HCT116 (cell line): ENCODE data around the gene SLC39A13. TPM values are rescaled to one million over a fixed set of nuclear protein-coding genes. Genes with fewer than 3 reads are reported as not detected.

ENCODE experiments used
- ATAC-seq: fragments of 200-7000 bp; cut with Tn5 transposase; 2 replicates; pipeline ENCODE4 v1.9.1; 2020; ENCODE audit warnings: mild to moderate bottlenecking, moderate library complexity
- BruUV-seq: library from RNA; stranded (reverse); fragments of 400-500 nt; replicated peaks from 2 replicates; lab custom pipeline; 2021; lab: Mats Ljungman, UMichigan
- CTCF ChIA-PET: fragments of 300-600 bp; sonication (Branson Sonifier 250); formaldehyde crosslinking; loops from one replicate; lab custom pipeline; 2021; ENCODE audit warnings: antibody characterized with exemption; lab: Charles Lee
- POLR2A ChIA-PET: fragments of 300-600, 350-600 bp; sonication (Branson Sonifier 250); formaldehyde crosslinking; loops from one replicate; lab custom pipeline; 2021; ENCODE audit warnings: antibody characterized with exemption; lab: Charles Lee
- RAD21 ChIA-PET, 2 experiments: fragments of 300-600 bp; sonication (Branson Sonifier 250); formaldehyde crosslinking; loops; one replicate each; lab custom pipeline; 2023; ENCODE audit warnings: low total read pairs in 2 of 2; ENCODE audit not compliant: uncharacterized antibody in 2 of 2, unreplicated experiment in 2 of 2, low non-redundant PET in 1 of 2; lab: Charles Lee
- DNase-seq: peaks from one replicate; pipeline ENCODE4 v3.0.0-alpha.2; 2010; ENCODE audit warnings: low read depth, low spot score
- H2AFZ ChIP-seq: fragments of 200-600 bp; shearing (Covaris generic), sonication (generic); 2 replicates; pipeline ENCODE4 v1.6.1; 2017; ENCODE audit warnings: low read depth, mixed run types, mixed read lengths, antibody characterized with exemption, low read length; ENCODE audit not compliant: poor library complexity, severe bottlenecking
- H3K27ac ChIP-seq: 2 replicates; pipeline ENCODE4 v1.5.1; 2012; ENCODE audit warnings: low read depth, low read length
- H3K27me3 ChIP-seq: fragments of 200-600 bp; sonication (generic); 2 replicates; pipeline ENCODE4 v1.6.1; 2016; ENCODE audit warnings: mixed run types, low read length, mixed read lengths; ENCODE audit not compliant: insufficient read depth
- H3K36me3 ChIP-seq, 2 experiments: fragments of 200-500 bp in 1 of 2; fragments of 200-600 bp in 1 of 2; sonication (Bioruptor generic) in 1 of 2; sonication (generic) in 1 of 2; 2 replicates each; pipeline versions ENCODE4 v1.5.1 to v1.6.1; 2014 to 2016; ENCODE audit warnings: low read length in 2 of 2, inconsistent platforms in 1 of 2, mixed read lengths in 1 of 2, mixed run types in 1 of 2; ENCODE audit not compliant: insufficient read depth in 2 of 2, control insufficient read depth in 1 of 2
- H3K4me1 ChIP-seq, 2 experiments: fragments of 200-600 bp in 1 of 2; sonication (generic) in 1 of 2; 2 replicates each; pipeline versions ENCODE4 v1.5.1 to v1.6.1; 2012 to 2017; ENCODE audit warnings: low read length in 2 of 2, inconsistent platforms in 1 of 2, mild to moderate bottlenecking in 1 of 2, mixed read lengths in 1 of 2, mixed run types in 1 of 2, moderate library complexity in 1 of 2; ENCODE audit not compliant: insufficient read depth in 2 of 2, control insufficient read depth in 1 of 2
- H3K4me2 ChIP-seq: fragments of 200-600 bp; sonication (generic); 2 replicates; pipeline ENCODE4 v1.6.1; 2017; ENCODE audit warnings: mixed run types, low read length, mixed read lengths
- H3K4me3 ChIP-seq, 2 experiments: fragments of 200-600 bp in 1 of 2; sonication (generic) in 1 of 2; replicated peaks in 1 of 2; 2 replicates each; pipeline ENCODE4 v1.5.1; 2011 to 2016; ENCODE audit warnings: low read length in 2 of 2, control low read depth in 1 of 2, low read depth in 1 of 2, mild to moderate bottlenecking in 1 of 2, mixed read lengths in 1 of 2, mixed run types in 1 of 2
- H3K79me2 ChIP-seq: fragments of 200-600 bp; sonication (generic); 2 replicates; pipeline ENCODE4 v1.6.1; 2017; ENCODE audit warnings: mild to moderate bottlenecking, mixed run types, low read length, moderate library complexity, mixed read lengths; ENCODE audit not compliant: insufficient read depth
- H3K9ac ChIP-seq: fragments of 200-600 bp; sonication (generic); 2 replicates; pipeline ENCODE4 v1.6.1; 2016; ENCODE audit warnings: low read length, mixed read lengths
- H3K9me2 ChIP-seq: fragments of 200-600 bp; sonication (generic), shearing (Covaris generic); 2 replicates; pipeline ENCODE4 v1.6.1; 2017; ENCODE audit warnings: mixed run types, mild to moderate bottlenecking, moderate library complexity; ENCODE audit not compliant: insufficient read depth
- H3K9me3 ChIP-seq, 2 experiments: fragments of 200-500 bp in 1 of 2; fragments of 200-600 bp in 1 of 2; sonication (Bioruptor generic) in 1 of 2; sonication (generic) in 1 of 2; 2 replicates each; pipeline ENCODE4 v1.6.1; 2014 to 2017; ENCODE audit warnings: low read length in 2 of 2, mixed read lengths in 2 of 2, inconsistent platforms in 1 of 2, low read depth in 1 of 2, mild to moderate bottlenecking in 1 of 2, mixed run types in 1 of 2, moderate library complexity in 1 of 2; ENCODE audit not compliant: control insufficient read depth in 1 of 2, insufficient read depth in 1 of 2
- H4K20me1 ChIP-seq: fragments of 200-600 bp; sonication (generic), shearing (Covaris generic); 2 replicates; pipeline ENCODE4 v1.6.1; 2017; ENCODE audit warnings: mixed run types, mild to moderate bottlenecking, moderate library complexity; ENCODE audit not compliant: insufficient read depth
- CBX3 ChIP-seq: IDR thresholded peaks from 2 replicates; pipeline ENCODE4 v1.6.1; 2012; ENCODE audit warnings: low read depth
- CEBPB ChIP-seq: IDR thresholded peaks from 2 replicates; pipeline ENCODE4 v1.6.1; 2012; ENCODE audit warnings: low read depth
- ELF1 ChIP-seq: IDR thresholded peaks from 2 replicates; pipeline ENCODE4 v1.6.1; 2012; ENCODE audit warnings: low read depth, borderline replicate concordance
- EZH2 ChIP-seq: fragments of 200-600 bp; sonication (generic); IDR thresholded peaks from 2 replicates; pipeline ENCODE4 v1.6.1; 2017; ENCODE audit warnings: antibody characterized with exemption, mixed run types
- EZH2phosphoT487 ChIP-seq: fragments of 200-600 bp; IDR thresholded peaks from 2 replicates; pipeline ENCODE4 v1.6.1; 2018; ENCODE audit warnings: antibody characterized with exemption, borderline replicate concordance
- FOSL1 ChIP-seq: IDR thresholded peaks from 2 replicates; pipeline ENCODE4 v1.6.1; 2012; ENCODE audit warnings: low read depth
- POLR2A ChIP-seq: IDR thresholded peaks from 2 replicates; pipeline ENCODE4 v1.7.0; 2011; ENCODE audit warnings: borderline replicate concordance; ENCODE audit not compliant: insufficient read depth, insufficient read length; ENCODE audit errors: extremely low read depth
- SP1 ChIP-seq: IDR thresholded peaks from 2 replicates; pipeline ENCODE4 v1.6.1; 2012; ENCODE audit warnings: low read depth
- TCF7L2 ChIP-seq: IDR thresholded peaks from 2 replicates; pipeline ENCODE4 v1.7.0; 2011; ENCODE audit warnings: borderline replicate concordance, inconsistent platforms; ENCODE audit not compliant: insufficient read depth, insufficient read length; ENCODE audit errors: extremely low read depth
- YY1 ChIP-seq: IDR thresholded peaks from 2 replicates; pipeline ENCODE4 v1.6.1; 2011; ENCODE audit warnings: low read length, low read depth, moderate library complexity, mild to moderate bottlenecking; ENCODE audit not compliant: insufficient replicate concordance; ENCODE audit errors: extremely low read depth
- ZFX ChIP-seq: fragments of 450-650 bp; IDR thresholded peaks from 2 replicates; pipeline ENCODE4 v1.6.1; 2017
- ZNF274 ChIP-seq: fragments of 200-500 bp; sonication (Bioruptor generic); IDR thresholded peaks from 2 replicates; pipeline ENCODE4 v1.6.1; 2014; ENCODE audit warnings: mild to moderate bottlenecking, low read depth, low read length, inconsistent platforms
- intact Hi-C: fragments of 100-400 bp; cut with micrococcal nuclease; formaldehyde crosslinking; loops from 2 replicates; pipeline ENCODE4 v1.10.0; 2022
- total RNA-seq: library from RNA; stranded (reverse); gene quantifications from one replicate; pipeline ENCODE4 v1.2.1, GENCODE V29; 2021; ENCODE audit not compliant: unreplicated experiment
- TF ChIP-seq, protein P1 (sequence below): IDR thresholded peaks from 2 replicates; pipeline ENCODE4 v1.6.1; 2012
- TF ChIP-seq, protein P2 (sequence below), 3 experiments: fragments of 200-600 bp in 1 of 3; sonication (generic) in 1 of 3; IDR thresholded peaks in 2 of 3; conservative IDR thresholded peaks in 1 of 3; 2 replicates each; pipeline ENCODE4 v1.5.1; 2012 to 2017; ENCODE audit warnings: low read depth in 2 of 3, low read length in 2 of 3, antibody characterized with exemption in 1 of 3, borderline replicate concordance in 1 of 3, control low read depth in 1 of 3, mild to moderate bottlenecking in 1 of 3, mixed read lengths in 1 of 3, mixed run types in 1 of 3, moderate library complexity in 1 of 3; ENCODE audit not compliant: insufficient read depth in 1 of 3
- TF ChIP-seq, protein P3 (sequence below): IDR thresholded peaks from 2 replicates; pipeline ENCODE4 v1.6.1; 2012

SLC39A13 gene
- total RNA-seq, 1 experiment from 2014 or later = 23.9 TPM

DNA sequence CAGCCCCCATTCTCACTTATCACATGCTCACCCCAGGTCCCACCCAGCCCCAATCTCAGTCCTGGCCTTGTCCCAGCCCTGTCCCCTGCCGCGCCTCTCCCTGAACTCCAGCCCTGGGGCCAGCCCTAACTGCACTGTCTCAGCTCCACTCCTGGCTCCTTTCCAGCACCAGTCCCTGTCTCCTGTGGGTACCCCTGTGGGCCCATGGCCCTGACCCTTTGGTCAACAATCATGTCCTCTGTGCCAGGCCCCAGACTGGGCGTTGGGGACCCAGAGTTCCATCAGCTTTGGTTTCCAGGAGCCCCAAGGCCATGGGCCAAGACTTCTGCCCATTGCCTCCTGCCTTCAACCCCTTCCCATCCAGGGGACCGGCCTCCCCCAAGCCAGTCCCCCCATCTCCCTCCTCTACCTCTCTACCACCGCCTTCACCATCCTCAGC, 30.8 kb upstream of the SLC39A13 start:
- ChIA-PET RAD21 (no interaction called here), CTCF (no interaction called here), POLR2A (interaction anchor here (1.2 kb wide), 1 partner anchor 35 kb away, joined by 3 read pairs; no protein-coding TSS in a partner anchor)
- Histone ChIP-seq H2AFZ (no peak overlapping the region), H3K27me3 (no peaks in the 10 kb centered on the region), H3K9ac (no peak overlapping the region), H3K27ac (no peak overlapping the region; the same call in 1 of the 2 replicates), H3K4me2 (no peak overlapping the region), H3K4me1 (peaks cover 11 to 29% of the 10 kb centered on the region in 2 experiments; a peak in 3 of 4 replicates), H3K9me3 (no peaks in the 10 kb centered on the region), H3K79me2 (no peaks in the 10 kb centered on the region), H3K9me2 (no peaks in the 10 kb centered on the region), H4K20me1 (no peaks in the 10 kb centered on the region), H3K36me3 (no peaks in the 10 kb centered on the region), H3K4me3 (no peak overlapping the region)
- DNase-seq = no peak
- TF ChIP-seq POLR2A = no peak
- no peak for TF ChIP-seq ZFX
- intact Hi-C loops = no loop called here
- no TSS peak for BruUV-seq
- no peak for ATAC-seq

DNA sequence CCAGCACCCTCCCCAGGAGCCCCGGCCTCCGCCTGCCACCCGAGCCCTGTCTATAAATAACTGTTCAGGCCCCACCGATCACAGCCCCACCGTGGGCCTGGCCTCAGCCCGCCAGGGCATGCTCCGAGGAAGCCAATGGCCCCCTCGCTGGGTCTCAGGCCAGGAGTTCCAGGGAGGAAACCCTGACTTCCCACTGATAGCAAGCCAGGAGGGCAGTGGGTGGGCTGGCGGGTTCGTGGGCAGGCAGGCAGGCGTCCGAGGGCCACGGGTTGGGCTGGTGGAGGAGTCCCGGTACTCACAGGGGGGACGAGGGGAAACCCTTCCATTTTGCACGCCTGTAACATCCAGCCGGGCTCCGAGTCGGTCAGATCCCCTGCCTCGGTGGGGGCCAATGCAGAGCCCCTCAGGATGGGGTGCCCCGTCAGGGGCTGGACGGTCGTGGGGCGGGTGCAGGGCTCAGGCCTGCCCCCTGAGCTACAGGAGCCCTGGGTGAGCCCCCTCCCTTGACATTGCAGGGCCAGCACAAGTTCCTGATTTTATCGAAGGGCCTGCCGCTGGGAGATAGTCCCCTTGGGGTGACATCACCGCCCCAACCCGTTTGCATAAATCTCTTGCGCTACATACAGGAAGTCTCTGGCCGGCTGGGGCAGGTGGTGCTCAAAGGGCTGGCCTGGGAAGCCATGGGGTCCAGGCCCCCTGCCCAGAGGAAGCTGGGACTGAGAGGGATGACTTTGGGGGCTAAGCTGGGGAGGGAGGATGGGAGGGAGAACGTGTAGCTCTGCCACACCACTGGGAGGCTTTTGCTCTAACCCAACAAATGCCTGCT, 30.2 kb upstream of the SLC39A13 start, which contains the start of gene SPI1:
Gene SPI1, minus strand, starts transcription at position 538 of the 826 bp plus-strand sequence. Its CDS starts 194 bp downstream, at position 344.
- no peaks in the 10 kb centered on the region for H3K79me2 ChIP-seq
- no peaks in the 10 kb centered on the region for H3K9me3 ChIP-seq
- ATAC-seq (no peak), DNase-seq (no peak)
- H3K9ac ChIP-seq = no peak within 1 kb of the TSS
- no peaks in the 10 kb centered on the region for H3K36me3 ChIP-seq
- no peaks in the 10 kb centered on the region for H3K27me3 ChIP-seq
- RAD21 ChIA-PET = no interaction called here
- H4K20me1 ChIP-seq = no peaks in the 10 kb centered on the region
- intact Hi-C loops = no loop called here
- H3K4me2 ChIP-seq = no peak within 1 kb of the TSS
- no peak within 1 kb of the TSS for H2AFZ ChIP-seq
- no peaks in the 10 kb centered on the region for H3K9me2 ChIP-seq
- H3K4me1 ChIP-seq = peaks cover 11 to 29% of the 10 kb centered on the region in 2 experiments; a peak in 3 of 4 replicates
- TF ChIP-seq, protein P1, sequence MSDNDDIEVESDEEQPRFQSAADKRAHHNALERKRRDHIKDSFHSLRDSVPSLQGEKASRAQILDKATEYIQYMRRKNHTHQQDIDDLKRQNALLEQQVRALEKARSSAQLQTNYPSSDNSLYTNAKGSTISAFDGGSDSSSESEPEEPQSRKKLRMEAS = no peak
- TF ChIP-seq, protein P2, sequence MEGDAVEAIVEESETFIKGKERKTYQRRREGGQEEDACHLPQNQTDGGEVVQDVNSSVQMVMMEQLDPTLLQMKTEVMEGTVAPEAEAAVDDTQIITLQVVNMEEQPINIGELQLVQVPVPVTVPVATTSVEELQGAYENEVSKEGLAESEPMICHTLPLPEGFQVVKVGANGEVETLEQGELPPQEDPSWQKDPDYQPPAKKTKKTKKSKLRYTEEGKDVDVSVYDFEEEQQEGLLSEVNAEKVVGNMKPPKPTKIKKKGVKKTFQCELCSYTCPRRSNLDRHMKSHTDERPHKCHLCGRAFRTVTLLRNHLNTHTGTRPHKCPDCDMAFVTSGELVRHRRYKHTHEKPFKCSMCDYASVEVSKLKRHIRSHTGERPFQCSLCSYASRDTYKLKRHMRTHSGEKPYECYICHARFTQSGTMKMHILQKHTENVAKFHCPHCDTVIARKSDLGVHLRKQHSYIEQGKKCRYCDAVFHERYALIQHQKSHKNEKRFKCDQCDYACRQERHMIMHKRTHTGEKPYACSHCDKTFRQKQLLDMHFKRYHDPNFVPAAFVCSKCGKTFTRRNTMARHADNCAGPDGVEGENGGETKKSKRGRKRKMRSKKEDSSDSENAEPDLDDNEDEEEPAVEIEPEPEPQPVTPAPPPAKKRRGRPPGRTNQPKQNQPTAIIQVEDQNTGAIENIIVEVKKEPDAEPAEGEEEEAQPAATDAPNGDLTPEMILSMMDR (IDR thresholded peaks at IDR 0.05 in 2 of 3, conservative IDR thresholded peaks at IDR 0.05 in 1 of 3; ENCODE audit: borderline replicate concordance in 1 of 3, insufficient read depth in 1 of 3, low read depth in 2 of 3, low read length in 2 of 3) = no peak
- no peak for TF ChIP-seq SP1
- TF ChIP-seq YY1 = no peak
- TF ChIP-seq ZNF274 = no peak
- TF ChIP-seq TCF7L2 = no peak
- no peak for TF ChIP-seq EZH2phosphoT487
- TF ChIP-seq FOSL1 = no peak
- TF ChIP-seq, protein P3, sequence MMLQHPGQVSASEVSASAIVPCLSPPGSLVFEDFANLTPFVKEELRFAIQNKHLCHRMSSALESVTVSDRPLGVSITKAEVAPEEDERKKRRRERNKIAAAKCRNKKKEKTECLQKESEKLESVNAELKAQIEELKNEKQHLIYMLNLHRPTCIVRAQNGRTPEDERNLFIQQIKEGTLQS = no peak
- no peak for TF ChIP-seq ELF1
- TF ChIP-seq EZH2 = no peak
- no peak for TF ChIP-seq CBX3
- TF ChIP-seq CEBPB = no peak
- no peak within 1 kb of the TSS; the same call in 1 of the 2 replicates for H3K27ac ChIP-seq
- CTCF ChIA-PET = no interaction called here
- BruUV-seq = no TSS peak
- H3K4me3 ChIP-seq = no peak within 1 kb of the TSS
- POLR2A ChIA-PET = no interaction called here
